WTC11 (cell line): ENCODE measurements around the gene S1PR3. TPM values are rescaled to one million over a fixed set of nuclear protein-coding genes. Genes with fewer than 3 reads are reported as not detected.

Experiments
- ATAC-seq: fragments of 200-7000 bp; cut with Tn5 transposase; 2 replicates; pipeline ENCODE4 v1.10.0; 2021; ENCODE audit warnings: mild to moderate bottlenecking, moderate library complexity
- CTCF ChIA-PET: fragments of 300-600 bp; sonication (Branson Sonifier 250); formaldehyde crosslinking; loops from one replicate; lab custom pipeline; 2021; ENCODE audit warnings: antibody characterized with exemption; lab: Charles Lee
- POLR2A ChIA-PET: fragments of 350-600 bp; sonication (Branson Sonifier 250); formaldehyde crosslinking; loops from one replicate; lab custom pipeline; 2021; ENCODE audit warnings: antibody characterized with exemption; lab: Charles Lee
- DNase-seq: peaks from one replicate; pipeline ENCODE4 v3.0.0; 2021; ENCODE audit warnings: low spot score
- H3K27ac Mint-ChIP-seq: 2 replicates; pipeline ENCODE4 v1.8.0; 2021; ENCODE audit warnings: mixed read lengths
- H3K27me3 Mint-ChIP-seq: 2 replicates; pipeline ENCODE4 v1.8.0; 2021; ENCODE audit warnings: low read depth, mild to moderate bottlenecking, moderate library complexity, mixed read lengths
- H3K36me3 Mint-ChIP-seq: 2 replicates; pipeline ENCODE4 v1.8.0; 2021; ENCODE audit warnings: mixed read lengths
- H3K4me1 Mint-ChIP-seq: 2 replicates; pipeline ENCODE4 v1.8.0; 2022; ENCODE audit warnings: mixed read lengths
- H3K4me3 Mint-ChIP-seq: 2 replicates; pipeline ENCODE4 v1.8.0; 2021; ENCODE audit warnings: mild to moderate bottlenecking, moderate library complexity, mixed read lengths
- H3K9me3 Mint-ChIP-seq: 2 replicates; pipeline ENCODE4 v1.8.0; 2021; ENCODE audit warnings: mixed read lengths
- AFF4 ChIP-seq: sonication (generic); formaldehyde crosslinking; IDR thresholded peaks from 2 replicates; pipeline ENCODE4 v1.8.1; 2023; ENCODE audit warnings: mild to moderate bottlenecking, missing genetic modification reagents, borderline replicate concordance
- E2F4 ChIP-seq: sonication (generic); formaldehyde crosslinking; IDR thresholded peaks from 2 replicates; pipeline ENCODE4 v1.8.1; 2022; ENCODE audit warnings: low read depth, mild to moderate bottlenecking, moderate library complexity, missing genetic modification reagents, borderline replicate concordance
- ESRRA ChIP-seq: sonication (generic); formaldehyde crosslinking; IDR thresholded peaks from 2 replicates; pipeline ENCODE4 v1.8.1; 2022; ENCODE audit warnings: mild to moderate bottlenecking, missing genetic modification reagents, borderline replicate concordance
- FOXJ3 ChIP-seq: sonication (generic); formaldehyde crosslinking; IDR thresholded peaks from 2 replicates; pipeline ENCODE4 v1.9.0; 2021; ENCODE audit warnings: missing genetic modification reagents, mild to moderate bottlenecking, borderline replicate concordance
- FOXP1 ChIP-seq: sonication (generic); formaldehyde crosslinking; IDR thresholded peaks from 2 replicates; pipeline ENCODE4 v1.8.0; 2022; ENCODE audit warnings: missing genetic modification reagents, mild to moderate bottlenecking, moderate library complexity, borderline replicate concordance
- IRF2 ChIP-seq: sonication (generic); formaldehyde crosslinking; IDR thresholded peaks from 2 replicates; pipeline ENCODE4 v1.8.0; 2022; ENCODE audit warnings: low read depth, missing genetic modification reagents, borderline replicate concordance
- JAZF1 ChIP-seq: fragments of 250-450 bp; sonication (Bioruptor Pico); IDR thresholded peaks from 2 replicates; pipeline ENCODE4 v1.9.0; 2021; ENCODE audit warnings: moderate library complexity, mild to moderate bottlenecking, inconsistent platforms
- PRRX2 ChIP-seq: fragments of 250-450 bp; sonication (Bioruptor Pico); IDR thresholded peaks from 2 replicates; pipeline ENCODE4 v1.8.0; 2021; ENCODE audit warnings: mild to moderate bottlenecking
- RELA ChIP-seq: sonication (generic); formaldehyde crosslinking; IDR thresholded peaks from 2 replicates; pipeline ENCODE4 v1.8.1; 2022; ENCODE audit warnings: missing genetic modification reagents, mild to moderate bottlenecking, borderline replicate concordance
- SOX15 ChIP-seq: fragments of 250-450 bp; sonication (Bioruptor Pico); IDR thresholded peaks from 2 replicates; pipeline ENCODE4 v1.9.0; 2021; ENCODE audit warnings: mild to moderate bottlenecking
- ZNF121 ChIP-seq: sonication (generic); formaldehyde crosslinking; IDR thresholded peaks from 2 replicates; pipeline ENCODE4 v1.8.0; 2023; ENCODE audit warnings: missing genetic modification reagents
- ZNF138 ChIP-seq: sonication (generic); formaldehyde crosslinking; conservative IDR thresholded peaks from 2 replicates; pipeline ENCODE4 v1.8.1; 2022; ENCODE audit warnings: mild to moderate bottlenecking, moderate library complexity, missing genetic modification reagents
- ZNF512 ChIP-seq: sonication (generic); formaldehyde crosslinking; IDR thresholded peaks from 2 replicates; pipeline ENCODE4 v1.8.1; 2022; ENCODE audit warnings: missing genetic modification reagents, borderline replicate concordance
- total RNA-seq: library from RNA; stranded (reverse); gene quantifications from 3 replicates; pipeline ENCODE4 v1.2.3, GENCODE V29; 2021
- TF ChIP-seq, protein P1 (sequence below): fragments of 250-450 bp; sonication (Bioruptor Pico); conservative IDR thresholded peaks from 2 replicates; pipeline ENCODE4 v1.9.0; 2021; ENCODE audit warnings: mild to moderate bottlenecking
- TF ChIP-seq, protein P2 (sequence below): fragments of 250-450 bp; sonication (Bioruptor Pico); IDR thresholded peaks from 2 replicates; pipeline ENCODE4 v2.1.2; 2022; ENCODE audit warnings: mild to moderate bottlenecking, moderate library complexity
- TF ChIP-seq, protein P3 (sequence below): sonication (generic); formaldehyde crosslinking; conservative IDR thresholded peaks from 2 replicates; pipeline ENCODE4 v1.8.1; 2023; ENCODE audit warnings: mild to moderate bottlenecking, low read depth, missing genetic modification reagents, moderate library complexity
- TF ChIP-seq, protein P4 (sequence below): sonication (generic); formaldehyde crosslinking; IDR thresholded peaks from 2 replicates; pipeline ENCODE4 v1.8.0; 2022; ENCODE audit warnings: mild to moderate bottlenecking, missing genetic modification reagents
- TF ChIP-seq, protein P5 (sequence below): sonication (generic); formaldehyde crosslinking; IDR thresholded peaks from 2 replicates; pipeline ENCODE4 v1.8.1; 2023; ENCODE audit warnings: mild to moderate bottlenecking, missing genetic modification reagents, moderate library complexity
- TF ChIP-seq, protein P6 (sequence below): fragments of 250-450 bp; sonication (Bioruptor Pico); IDR thresholded peaks from 2 replicates; pipeline ENCODE4 v1.8.0; 2021; ENCODE audit warnings: mild to moderate bottlenecking

The S1PR3 gene
- total RNA-seq, 1 experiment from 2014 or later: 7.1 TPM

GRCh38 chr9:88951155-88951542 lies 40.1 kb upstream of the S1PR3 start (continued):
- TF ChIP-seq, protein P1, sequence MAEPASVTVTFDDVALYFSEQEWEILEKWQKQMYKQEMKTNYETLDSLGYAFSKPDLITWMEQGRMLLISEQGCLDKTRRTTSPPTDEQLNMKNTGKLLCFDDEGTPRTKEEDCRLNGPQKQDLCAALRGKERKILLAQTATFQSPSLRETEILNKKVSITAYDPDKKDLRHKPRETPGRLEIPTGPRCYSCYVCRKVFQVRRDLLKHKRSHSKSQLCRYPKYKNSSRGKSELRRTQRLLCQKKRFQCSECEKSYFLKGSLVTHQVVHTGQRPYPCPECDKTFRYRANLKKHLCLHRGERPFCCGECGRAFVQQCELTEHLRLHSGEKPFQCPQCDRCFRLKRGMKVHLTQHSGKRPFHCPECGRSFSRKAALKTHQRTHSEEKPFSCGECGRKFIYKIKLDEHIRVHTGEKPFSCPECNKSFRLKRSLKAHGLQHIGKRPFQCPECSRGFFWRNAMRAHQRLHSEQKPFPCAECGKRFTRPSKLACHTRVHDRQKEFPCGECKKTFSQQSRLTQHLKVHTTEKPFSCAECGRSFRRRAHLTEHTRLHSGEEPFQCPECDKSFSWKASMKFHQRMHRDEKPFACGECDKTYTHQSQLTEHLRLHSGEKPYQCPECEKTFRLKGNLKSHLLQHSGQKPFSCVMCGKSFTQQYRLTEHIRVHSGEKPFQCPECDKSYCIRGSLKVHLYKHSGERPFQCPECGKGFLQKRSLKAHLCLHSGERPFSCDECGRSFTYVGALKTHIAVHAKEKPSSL (CRISPR knock-in tag): no peak
- TF ChIP-seq FOXJ3 (no peak), E2F4 (CRISPR knock-in tag) (no peak), AFF4 (no peak), RELA (no peak), JAZF1 (CRISPR knock-in tag) (no peak), ESRRA (CRISPR knock-in tag) (no peak)
- TF ChIP-seq, protein P2, sequence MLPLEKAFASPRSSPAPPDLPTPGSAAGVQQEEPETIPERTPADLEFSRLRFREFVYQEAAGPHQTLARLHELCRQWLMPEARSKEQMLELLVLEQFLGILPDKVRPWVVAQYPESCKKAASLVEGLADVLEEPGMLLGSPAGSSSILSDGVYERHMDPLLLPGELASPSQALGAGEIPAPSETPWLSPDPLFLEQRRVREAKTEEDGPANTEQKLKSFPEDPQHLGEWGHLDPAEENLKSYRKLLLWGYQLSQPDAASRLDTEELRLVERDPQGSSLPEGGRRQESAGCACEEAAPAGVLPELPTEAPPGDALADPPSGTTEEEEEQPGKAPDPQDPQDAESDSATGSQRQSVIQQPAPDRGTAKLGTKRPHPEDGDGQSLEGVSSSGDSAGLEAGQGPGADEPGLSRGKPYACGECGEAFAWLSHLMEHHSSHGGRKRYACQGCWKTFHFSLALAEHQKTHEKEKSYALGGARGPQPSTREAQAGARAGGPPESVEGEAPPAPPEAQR (CRISPR knock-in tag): no peak
- TF ChIP-seq, protein P3, sequence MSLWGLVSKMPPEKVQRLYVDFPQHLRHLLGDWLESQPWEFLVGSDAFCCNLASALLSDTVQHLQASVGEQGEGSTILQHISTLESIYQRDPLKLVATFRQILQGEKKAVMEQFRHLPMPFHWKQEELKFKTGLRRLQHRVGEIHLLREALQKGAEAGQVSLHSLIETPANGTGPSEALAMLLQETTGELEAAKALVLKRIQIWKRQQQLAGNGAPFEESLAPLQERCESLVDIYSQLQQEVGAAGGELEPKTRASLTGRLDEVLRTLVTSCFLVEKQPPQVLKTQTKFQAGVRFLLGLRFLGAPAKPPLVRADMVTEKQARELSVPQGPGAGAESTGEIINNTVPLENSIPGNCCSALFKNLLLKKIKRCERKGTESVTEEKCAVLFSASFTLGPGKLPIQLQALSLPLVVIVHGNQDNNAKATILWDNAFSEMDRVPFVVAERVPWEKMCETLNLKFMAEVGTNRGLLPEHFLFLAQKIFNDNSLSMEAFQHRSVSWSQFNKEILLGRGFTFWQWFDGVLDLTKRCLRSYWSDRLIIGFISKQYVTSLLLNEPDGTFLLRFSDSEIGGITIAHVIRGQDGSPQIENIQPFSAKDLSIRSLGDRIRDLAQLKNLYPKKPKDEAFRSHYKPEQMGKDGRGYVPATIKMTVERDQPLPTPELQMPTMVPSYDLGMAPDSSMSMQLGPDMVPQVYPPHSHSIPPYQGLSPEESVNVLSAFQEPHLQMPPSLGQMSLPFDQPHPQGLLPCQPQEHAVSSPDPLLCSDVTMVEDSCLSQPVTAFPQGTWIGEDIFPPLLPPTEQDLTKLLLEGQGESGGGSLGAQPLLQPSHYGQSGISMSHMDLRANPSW (CRISPR knock-in tag): no peak

DNA sequence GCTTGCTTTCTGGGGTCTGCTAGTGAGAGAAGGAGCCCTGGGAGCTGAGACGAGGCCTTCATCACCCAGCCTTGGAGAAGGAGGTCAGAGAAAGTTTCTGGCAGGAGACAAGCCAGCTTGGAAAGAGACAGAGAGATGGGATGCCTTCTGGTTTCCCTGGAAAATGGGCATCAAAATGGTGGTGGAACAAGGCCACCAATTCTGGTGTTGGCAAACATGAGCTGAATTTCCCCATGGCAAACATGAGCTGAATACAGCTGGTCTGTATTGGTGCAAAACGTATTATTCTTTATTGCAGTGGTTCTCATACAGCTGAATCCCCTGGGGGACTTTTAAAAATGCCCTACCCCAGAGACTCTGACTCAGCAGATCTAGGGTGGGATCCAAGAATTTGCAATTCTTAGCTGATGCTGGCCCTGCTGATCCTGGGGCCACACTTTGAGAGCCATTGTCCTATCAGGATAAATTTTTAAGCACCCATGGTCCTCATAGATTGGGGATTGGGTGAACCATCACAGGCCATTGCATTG lies 39.1 kb upstream of the S1PR3 start:
- Mint-ChIP-seq H3K4me1 (peaks cover 16% of the 10 kb centered on the region), H3K9me3 (peaks cover 11% of the 10 kb centered on the region), H3K27ac (no peak overlapping the region), H3K36me3 (no peaks in the 10 kb centered on the region), H3K4me3 (no peak overlapping the region), H3K27me3 (no peaks in the 10 kb centered on the region)
- no peak for DNase-seq
- ChIA-PET CTCF (interaction anchor here (1.2 kb wide), 1 partner anchor 49 kb away, joined by 3 read pairs; no protein-coding TSS in a partner anchor), POLR2A (no interaction called here)
- ATAC-seq: no peak
- TF ChIP-seq, protein P4, sequence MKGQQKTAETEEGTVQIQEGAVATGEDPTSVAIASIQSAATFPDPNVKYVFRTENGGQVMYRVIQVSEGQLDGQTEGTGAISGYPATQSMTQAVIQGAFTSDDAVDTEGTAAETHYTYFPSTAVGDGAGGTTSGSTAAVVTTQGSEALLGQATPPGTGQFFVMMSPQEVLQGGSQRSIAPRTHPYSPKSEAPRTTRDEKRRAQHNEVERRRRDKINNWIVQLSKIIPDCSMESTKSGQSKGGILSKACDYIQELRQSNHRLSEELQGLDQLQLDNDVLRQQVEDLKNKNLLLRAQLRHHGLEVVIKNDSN (CRISPR knock-in tag): no peak
- no peak for TF ChIP-seq SOX15 (CRISPR knock-in tag)
- no peak for TF ChIP-seq IRF2 (CRISPR knock-in tag)
- TF ChIP-seq ZNF512: no peak
- no peak for TF ChIP-seq FOXP1 (CRISPR knock-in tag)
- TF ChIP-seq ZNF138 (CRISPR knock-in tag): no peak
- TF ChIP-seq ZNF121 (CRISPR knock-in tag): no peak
- TF ChIP-seq, protein P5, sequence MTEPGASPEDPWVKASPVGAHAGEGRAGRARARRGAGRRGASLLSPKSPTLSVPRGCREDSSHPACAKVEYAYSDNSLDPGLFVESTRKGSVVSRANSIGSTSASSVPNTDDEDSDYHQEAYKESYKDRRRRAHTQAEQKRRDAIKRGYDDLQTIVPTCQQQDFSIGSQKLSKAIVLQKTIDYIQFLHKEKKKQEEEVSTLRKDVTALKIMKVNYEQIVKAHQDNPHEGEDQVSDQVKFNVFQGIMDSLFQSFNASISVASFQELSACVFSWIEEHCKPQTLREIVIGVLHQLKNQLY (CRISPR knock-in tag): no peak
- TF ChIP-seq PRRX2: no peak
- TF ChIP-seq, protein P6, sequence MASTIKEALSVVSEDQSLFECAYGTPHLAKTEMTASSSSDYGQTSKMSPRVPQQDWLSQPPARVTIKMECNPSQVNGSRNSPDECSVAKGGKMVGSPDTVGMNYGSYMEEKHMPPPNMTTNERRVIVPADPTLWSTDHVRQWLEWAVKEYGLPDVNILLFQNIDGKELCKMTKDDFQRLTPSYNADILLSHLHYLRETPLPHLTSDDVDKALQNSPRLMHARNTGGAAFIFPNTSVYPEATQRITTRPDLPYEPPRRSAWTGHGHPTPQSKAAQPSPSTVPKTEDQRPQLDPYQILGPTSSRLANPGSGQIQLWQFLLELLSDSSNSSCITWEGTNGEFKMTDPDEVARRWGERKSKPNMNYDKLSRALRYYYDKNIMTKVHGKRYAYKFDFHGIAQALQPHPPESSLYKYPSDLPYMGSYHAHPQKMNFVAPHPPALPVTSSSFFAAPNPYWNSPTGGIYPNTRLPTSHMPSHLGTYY (CRISPR knock-in tag): no peak
